Activated naive CD4-positive, alpha-beta T cell treated with anti-CD3 and anti-CD28 coated beads, Interleukin-2, amount 10 ng/mL, durations not matched to agents 7 days and 5 days (primary cell): Measurements from ENCODE around the gene POFUT2.

ENCODE experiments used
- CTCF ChIA-PET: fragments of 350-600 bp; sonication (Branson Sonifier 250); formaldehyde crosslinking; loops from one replicate; lab custom pipeline; 2021; ENCODE audit warnings: antibody characterized with exemption; lab: Charles Lee
- DNase-seq: peaks from one replicate; pipeline ENCODE4 v3.0.0-alpha.2; 2020
- H3K27ac Mint-ChIP-seq: one replicate; pipeline ENCODE4 v1.8.0; 2021; ENCODE audit warnings: mild to moderate bottlenecking, moderate library complexity, mixed read lengths
- H3K27me3 Mint-ChIP-seq: one replicate; pipeline ENCODE4 v1.8.0; 2021; ENCODE audit warnings: mild to moderate bottlenecking, mixed read lengths
- H3K36me3 Mint-ChIP-seq: one replicate; pipeline ENCODE4 v1.8.0; 2021; ENCODE audit warnings: mixed read lengths
- H3K4me1 Mint-ChIP-seq: one replicate; pipeline ENCODE4 v1.8.0; 2021; ENCODE audit warnings: mixed read lengths
- H3K4me3 Mint-ChIP-seq: one replicate; pipeline ENCODE4 v1.8.0; 2021; ENCODE audit warnings: mild to moderate bottlenecking, moderate library complexity, mixed read lengths
- H3K9me3 Mint-ChIP-seq: one replicate; pipeline ENCODE4 v1.8.0; 2021; ENCODE audit warnings: mixed read lengths

POFUT2 gene

GRCh38 chr21:45287438-45288391, at the start of gene POFUT2:
TSS of gene POFUT2 (minus strand) at chr21:45287895. CDS start at chr21:45287871, 24 bp downstream.
- peaks cover 14% of the 10 kb centered on the region for H3K36me3 Mint-ChIP-seq
- peak; percentile 98 for DNase-seq
- peaks cover 15% of the 10 kb centered on the region for H3K27me3 Mint-ChIP-seq
- H3K4me3 Mint-ChIP-seq: peak within 1 kb of the TSS; percentile 84
- no peaks in the 10 kb centered on the region for H3K9me3 Mint-ChIP-seq
- CTCF ChIA-PET: interaction anchor here (0.6 to 3.5 kb wide), 4 partner anchors 148 to 159 kb away, joined by 3 to 16 read pairs (median 4); no protein-coding TSS in a partner anchor
- H3K4me1 Mint-ChIP-seq: peaks cover 19% of the 10 kb centered on the region
- peak within 1 kb of the TSS; percentile 72 for H3K27ac Mint-ChIP-seq

- no peaks in the 10 kb centered on the region for H3K36me3 Mint-ChIP-seq
- CTCF ChIA-PET: no interaction called here
These were observed 49.2 kb upstream of the POFUT2 start for GRCh38 chr21:45336870-45337269.

GRCh38 chr21:45336535-45336810, 48.8 kb upstream of the POFUT2 start:
- Mint-ChIP-seq H3K4me3 (no peak overlapping the region), H3K27me3 (peaks cover 19% of the 10 kb centered on the region), H3K36me3 (no peaks in the 10 kb centered on the region), H3K4me1 (no peaks in the 10 kb centered on the region), H3K27ac (no peak overlapping the region), H3K9me3 (no peaks in the 10 kb centered on the region)
- CTCF ChIA-PET: no interaction called here
- no peak for DNase-seq

More at GRCh38 chr21:45336870-45337269, 49.2 kb upstream of the POFUT2 start:
- H3K27ac Mint-ChIP-seq: no peak overlapping the region
- H3K4me1 Mint-ChIP-seq: no peaks in the 10 kb centered on the region
- peaks cover 20% of the 10 kb centered on the region for H3K27me3 Mint-ChIP-seq
- no peaks in the 10 kb centered on the region for H3K9me3 Mint-ChIP-seq
- H3K4me3 Mint-ChIP-seq: no peak overlapping the region
- no peak for DNase-seq

- Mint-ChIP-seq H3K36me3 (no peaks in the 10 kb centered on the region), H3K9me3 (no peaks in the 10 kb centered on the region), H3K27ac (no peak overlapping the region), H3K4me3 (no peak overlapping the region), H3K27me3 (peaks cover 16% of the 10 kb centered on the region), H3K4me1 (no peaks in the 10 kb centered on the region)
- no peak for DNase-seq
- CTCF ChIA-PET: no interaction called here
These were observed 48.3 kb upstream of the POFUT2 start for GRCh38 chr21:45335761-45336534.

- H3K27me3 Mint-ChIP-seq: peaks cover 16% of the 10 kb centered on the region
- no peaks in the 10 kb centered on the region for H3K36me3 Mint-ChIP-seq
- no peak overlapping the region for H3K27ac Mint-ChIP-seq
These were observed 47.6 kb upstream of the POFUT2 start for GRCh38 chr21:45335151-45335760.

GRCh38 chr21:45334591-45335081, 46.9 kb upstream of the POFUT2 start:
- no peak overlapping the region for H3K4me3 Mint-ChIP-seq
- peaks cover 16% of the 10 kb centered on the region for H3K27me3 Mint-ChIP-seq
- no peaks in the 10 kb centered on the region for H3K9me3 Mint-ChIP-seq
- no peak for DNase-seq
- CTCF ChIA-PET: no interaction called here
- no peak overlapping the region for H3K27ac Mint-ChIP-seq
- H3K36me3 Mint-ChIP-seq: no peaks in the 10 kb centered on the region
- no peaks in the 10 kb centered on the region for H3K4me1 Mint-ChIP-seq

More at GRCh38 chr21:45335151-45335760, 47.6 kb upstream of the POFUT2 start:
- DNase-seq: no peak
- no peaks in the 10 kb centered on the region for H3K4me1 Mint-ChIP-seq
- CTCF ChIA-PET: no interaction called here
- no peaks in the 10 kb centered on the region for H3K9me3 Mint-ChIP-seq
- no peak overlapping the region for H3K4me3 Mint-ChIP-seq

GRCh38 chr21:45334134-45334533, 46.4 kb upstream of the POFUT2 start:
- Mint-ChIP-seq H3K4me1 (no peaks in the 10 kb centered on the region), H3K27ac (no peak overlapping the region), H3K36me3 (no peaks in the 10 kb centered on the region), H3K4me3 (no peak overlapping the region), H3K9me3 (no peaks in the 10 kb centered on the region), H3K27me3 (peaks cover 16% of the 10 kb centered on the region)
- CTCF ChIA-PET: no interaction called here
- no peak for DNase-seq

- no peak overlapping the region for H3K4me3 Mint-ChIP-seq
These were observed 46.0 kb upstream of the POFUT2 start for GRCh38 chr21:45333583-45334121.

GRCh38 chr21:45332981-45333582, 45.4 kb upstream of the POFUT2 start:
- Mint-ChIP-seq H3K36me3 (no peaks in the 10 kb centered on the region), H3K4me3 (no peak overlapping the region), H3K27ac (no peak overlapping the region), H3K4me1 (no peaks in the 10 kb centered on the region), H3K27me3 (peaks cover 16% of the 10 kb centered on the region), H3K9me3 (no peaks in the 10 kb centered on the region)
- no peak for DNase-seq
- CTCF ChIA-PET: no interaction called here

More at GRCh38 chr21:45333583-45334121, 46.0 kb upstream of the POFUT2 start:
- Mint-ChIP-seq H3K9me3 (no peaks in the 10 kb centered on the region), H3K4me1 (no peaks in the 10 kb centered on the region), H3K36me3 (no peaks in the 10 kb centered on the region), H3K27ac (no peak overlapping the region), H3K27me3 (peaks cover 16% of the 10 kb centered on the region)
- no peak for DNase-seq
- CTCF ChIA-PET: no interaction called here

GRCh38 chr21:45332415-45332814, 44.7 kb upstream of the POFUT2 start:
- Mint-ChIP-seq H3K27ac (no peak overlapping the region), H3K27me3 (peaks cover 16% of the 10 kb centered on the region), H3K4me3 (no peak overlapping the region), H3K36me3 (no peaks in the 10 kb centered on the region), H3K9me3 (no peaks in the 10 kb centered on the region), H3K4me1 (no peaks in the 10 kb centered on the region)
- no peak for DNase-seq
- CTCF ChIA-PET: no interaction called here

- Mint-ChIP-seq H3K9me3 (no peaks in the 10 kb centered on the region), H3K27ac (no peak overlapping the region)
- CTCF ChIA-PET: no interaction called here
These were observed 43.9 kb upstream of the POFUT2 start for GRCh38 chr21:45331531-45332147.

GRCh38 chr21:45330851-45331261, 43.2 kb upstream of the POFUT2 start:
- H3K27me3 Mint-ChIP-seq: peaks cover 7% of the 10 kb centered on the region
- DNase-seq: no peak
- H3K4me1 Mint-ChIP-seq: no peaks in the 10 kb centered on the region
- H3K4me3 Mint-ChIP-seq: no peak overlapping the region
- no peak overlapping the region for H3K27ac Mint-ChIP-seq
- H3K36me3 Mint-ChIP-seq: no peaks in the 10 kb centered on the region
- H3K9me3 Mint-ChIP-seq: no peaks in the 10 kb centered on the region
- CTCF ChIA-PET: no interaction called here

More at GRCh38 chr21:45331531-45332147, 43.9 kb upstream of the POFUT2 start:
- no peaks in the 10 kb centered on the region for H3K4me1 Mint-ChIP-seq
- DNase-seq: no peak
- no peaks in the 10 kb centered on the region for H3K36me3 Mint-ChIP-seq
- peaks cover 9% of the 10 kb centered on the region for H3K27me3 Mint-ChIP-seq
- no peak overlapping the region for H3K4me3 Mint-ChIP-seq

GRCh38 chr21:45330075-45330781, 42.5 kb upstream of the POFUT2 start:
- peaks cover 7% of the 10 kb centered on the region for H3K27me3 Mint-ChIP-seq
- no peak overlapping the region for H3K4me3 Mint-ChIP-seq
- CTCF ChIA-PET: no interaction called here
- H3K27ac Mint-ChIP-seq: no peak overlapping the region
- no peaks in the 10 kb centered on the region for H3K4me1 Mint-ChIP-seq
- no peak for DNase-seq
- H3K36me3 Mint-ChIP-seq: no peaks in the 10 kb centered on the region
- no peaks in the 10 kb centered on the region for H3K9me3 Mint-ChIP-seq
